Stomach (tissue), 9 donors: ENCODE data around the gene TET2. TPM values are rescaled to one million over a fixed set of nuclear protein-coding genes. Genes with fewer than 3 reads are reported as not detected.
A peak's percentile ranks its signal among the peaks of the same experiment; 100 is the strongest.

ENCODE experiments used
- DNase-seq, 2 donors: peaks; one replicate each; pipeline versions ENCODE4 v3.0.0 to v3.0.0-alpha.2; 2013 to 2019
- H3K27ac ChIP-seq, 5 donors: fragments of 200-600 bp in 4 of 5; sonication (generic) in 4 of 5; one replicate each; pipeline ENCODE4 v1.5.1; 2013 to 2019; ENCODE audit warnings: mild to moderate bottlenecking in 1 of 5, moderate library complexity in 1 of 5
- H3K27me3 ChIP-seq, 3 donors: fragments of 200-600 bp; sonication (generic); one replicate each; pipeline ENCODE4 v1.5.1; 2017 to 2019; ENCODE audit warnings: mixed run types in 1 of 3
- H3K36me3 ChIP-seq, 4 donors: fragments of 200-600 bp; sonication (generic); 1 replicate in 3 of 4; 2 replicates in 1 of 4; pipeline ENCODE4 v1.5.1; 2016 to 2019
- H3K4me1 ChIP-seq, 4 donors: fragments of 200-600 bp; sonication (generic); one replicate each; pipeline ENCODE4 v1.5.1; 2016 to 2019
- H3K4me3 ChIP-seq, 4 donors: fragments of 200-600 bp; sonication (generic) in 3 of 4; one replicate each; pipeline ENCODE4 v1.5.1; 2016 to 2019; ENCODE audit warnings: mild to moderate bottlenecking in 1 of 4
- H3K9me3 ChIP-seq, 4 donors: fragments of 200-600 bp; sonication (generic); one replicate each; pipeline ENCODE4 v1.5.1; 2016 to 2019
- EP300 ChIP-seq: sonication (generic); formaldehyde crosslinking; IDR thresholded peaks from one replicate; pipeline ENCODE4 v1.6.1; 2017; ENCODE audit warnings: antibody characterized with exemption
- POLR2A ChIP-seq, 4 donors: fragments of 450-650 bp; IDR thresholded peaks; one replicate each; pipeline ENCODE4 v1.6.1; 2016; ENCODE audit warnings: antibody characterized with exemption in 4 of 4, control low read depth in 2 of 4, mild to moderate bottlenecking in 1 of 4, moderate library complexity in 1 of 4
- POLR2AphosphoS5 ChIP-seq, 3 donors: sonication (generic); formaldehyde crosslinking; IDR thresholded peaks; one replicate each; pipeline ENCODE4 v1.6.1; 2016; ENCODE audit warnings: antibody characterized with exemption in 3 of 3
- whole genome bisulfite sequencing, 5 donors: extraction: QIAGEN DNeasy Blood & Tissue Kit in 3 of 5; methylation state at CpG; one replicate each; pipeline versions ENCODE4 v1.1.5 to v1.1.7; 2013 to 2018; 5-methylcytosine and 5-hydroxymethylcytosine counted together
- intact Hi-C: fragments of 100-400 bp; cut with DNase I; formaldehyde crosslinking; loops from one replicate; pipeline ENCODE4 v1.15.1; 2023; ENCODE audit warnings: low total_unique reads
- polyA plus RNA-seq, 3 donors: library from polyadenylated mRNA; stranded (reverse); fragments of 200-250 nt; gene quantifications; one replicate each; pipeline ENCODE4 v1.2.3, GENCODE V29; 2013
- total RNA-seq, 5 donors: library from RNA; depleted of rRNA; stranded (reverse); fragments of >200 nt; gene quantifications; one replicate each; pipeline versions ENCODE4 v1.1.0 to v1.2.3, GENCODE V29; 2014 to 2016
- TF ChIP-seq, protein P1 (sequence below), 7 experiments: fragments of 450-650 bp in 4 of 7; fragments of 200-600 bp in 3 of 7; sonication (generic) in 3 of 7; IDR thresholded peaks; one replicate each; pipeline ENCODE4 v1.5.1; 2016 to 2019; ENCODE audit warnings: antibody characterized with exemption in 7 of 7, control low read depth in 2 of 7, mild to moderate bottlenecking in 1 of 7
- donor health status: healthy with polysubstance abuse.
- donor health status: Bipolar disorder and iron deficiency.
- donor health status: healthy.

TET2 gene
- total and polyA plus RNA-seq, 8 donors, result 1.7 to 30.3 (median 21.7) TPM

GRCh38 chr4:105174098-105174497 is 27.4 kb downstream of the TET2 start:
- intact Hi-C loops, result no loop called here
- Histone ChIP-seq H3K9me3 (no peaks in the 10 kb centered on the region), H3K27ac (no peak overlapping the region), H3K4me1 (peaks cover 0 to 20% (median 4%) of the 10 kb centered on the region in 4 donors), H3K36me3 (no peaks in the 10 kb centered on the region), H3K27me3 (no peaks in the 10 kb centered on the region), H3K4me3 (no peak overlapping the region)
- TF ChIP-seq POLR2A (IDR thresholded peaks at IDR 0.05), result no peak
- 94 to 99% (median 97%) methylated on average over 2 of the region's 2 CpGs for WGBS, 5 donors
- DNase-seq, result no peak

GRCh38 chr4:105179539-105180401 is 33.1 kb downstream of the TET2 start:
- intact Hi-C loops, result no loop called here
- H3K36me3 ChIP-seq, result no peaks in the 10 kb centered on the region
- peaks cover 2 to 45% (median 22%) of the 10 kb centered on the region in 4 donors for H3K4me1 ChIP-seq
- DNase-seq, result peak in 1 of 2 donors; percentile 21
- TF ChIP-seq POLR2AphosphoS5 (IDR thresholded peaks at IDR 0.05) (no peak), EP300 (no peak), POLR2A (IDR thresholded peaks at IDR 0.05) (no peak)
- TF ChIP-seq, protein P1, sequence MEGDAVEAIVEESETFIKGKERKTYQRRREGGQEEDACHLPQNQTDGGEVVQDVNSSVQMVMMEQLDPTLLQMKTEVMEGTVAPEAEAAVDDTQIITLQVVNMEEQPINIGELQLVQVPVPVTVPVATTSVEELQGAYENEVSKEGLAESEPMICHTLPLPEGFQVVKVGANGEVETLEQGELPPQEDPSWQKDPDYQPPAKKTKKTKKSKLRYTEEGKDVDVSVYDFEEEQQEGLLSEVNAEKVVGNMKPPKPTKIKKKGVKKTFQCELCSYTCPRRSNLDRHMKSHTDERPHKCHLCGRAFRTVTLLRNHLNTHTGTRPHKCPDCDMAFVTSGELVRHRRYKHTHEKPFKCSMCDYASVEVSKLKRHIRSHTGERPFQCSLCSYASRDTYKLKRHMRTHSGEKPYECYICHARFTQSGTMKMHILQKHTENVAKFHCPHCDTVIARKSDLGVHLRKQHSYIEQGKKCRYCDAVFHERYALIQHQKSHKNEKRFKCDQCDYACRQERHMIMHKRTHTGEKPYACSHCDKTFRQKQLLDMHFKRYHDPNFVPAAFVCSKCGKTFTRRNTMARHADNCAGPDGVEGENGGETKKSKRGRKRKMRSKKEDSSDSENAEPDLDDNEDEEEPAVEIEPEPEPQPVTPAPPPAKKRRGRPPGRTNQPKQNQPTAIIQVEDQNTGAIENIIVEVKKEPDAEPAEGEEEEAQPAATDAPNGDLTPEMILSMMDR (IDR thresholded peaks at IDR 0.05), result no peak
- no peak overlapping the region for H3K4me3 ChIP-seq
- H3K27me3 ChIP-seq, result no peaks in the 10 kb centered on the region
- H3K27ac ChIP-seq, result no peak overlapping the region
- no peaks in the 10 kb centered on the region for H3K9me3 ChIP-seq

GRCh38 chr4:105181259-105181658 is 34.6 kb downstream of the TET2 start:
- no peaks in the 10 kb centered on the region for H3K27me3 ChIP-seq
- no peaks in the 10 kb centered on the region for H3K9me3 ChIP-seq
- intact Hi-C loops, result no loop called here
- H3K27ac ChIP-seq, result no peak overlapping the region
- 58 to 76% (median 70%) methylated on average over 2 of the region's 2 CpGs for WGBS, 5 donors
- peaks cover 10 to 60% (median 24%) of the 10 kb centered on the region in 4 donors for H3K4me1 ChIP-seq
- TF ChIP-seq POLR2AphosphoS5 (IDR thresholded peaks at IDR 0.05), result no peak
- TF ChIP-seq POLR2A (IDR thresholded peaks at IDR 0.05), result no peak
- TF ChIP-seq EP300, result no peak
- TF ChIP-seq, protein P1 (IDR thresholded peaks at IDR 0.05), result no peak
- no peak overlapping the region for H3K4me3 ChIP-seq
- no peak for DNase-seq
- H3K36me3 ChIP-seq, result no peaks in the 10 kb centered on the region

- Histone ChIP-seq H3K9me3 (no peaks in the 10 kb centered on the region), H3K36me3 (no peaks in the 10 kb centered on the region), H3K27me3 (no peaks in the 10 kb centered on the region), H3K4me1 (peaks cover 10 to 68% (median 32%) of the 10 kb centered on the region in 4 donors), H3K4me3 (no peak overlapping the region), H3K27ac (no peak overlapping the region)
- intact Hi-C loops, result no loop called here
- TF ChIP-seq POLR2A (IDR thresholded peaks at IDR 0.05) (no peak), POLR2AphosphoS5 (IDR thresholded peaks at IDR 0.05) (no peak), EP300 (no peak)
- TF ChIP-seq, protein P1 (IDR thresholded peaks at IDR 0.05), result no peak
- no peak for DNase-seq
- 28 to 48% (median 40%) methylated on average over 3 of the region's 3 CpGs for WGBS, 5 donors
Observed at GRCh38 chr4:105182211-105182610, 35.5 kb downstream of the TET2 start.
